NCI-H748 (cell line): ENCODE data around the gene TBC1D13.
"Not testable (repeated sequence)": the region's sequence is repeated elsewhere in the genome, so short reads cannot be mapped to it uniquely, and the experiment has no call there.

Experiments used
- DNase-seq: peaks from one replicate; lab custom pipeline; 2025; ENCODE audit not compliant: unreplicated experiment; lab: John Stamatoyannopoulos, UW

Gene TBC1D13

GRCh38 chr9:128782669-128783068, 4.4 kb upstream of the TBC1D13 start:
- DNase-seq = no peak

- no peak for DNase-seq
These were observed 1.6 kb upstream of the TBC1D13 start for GRCh38 chr9:128785427-128785826.

DNA sequence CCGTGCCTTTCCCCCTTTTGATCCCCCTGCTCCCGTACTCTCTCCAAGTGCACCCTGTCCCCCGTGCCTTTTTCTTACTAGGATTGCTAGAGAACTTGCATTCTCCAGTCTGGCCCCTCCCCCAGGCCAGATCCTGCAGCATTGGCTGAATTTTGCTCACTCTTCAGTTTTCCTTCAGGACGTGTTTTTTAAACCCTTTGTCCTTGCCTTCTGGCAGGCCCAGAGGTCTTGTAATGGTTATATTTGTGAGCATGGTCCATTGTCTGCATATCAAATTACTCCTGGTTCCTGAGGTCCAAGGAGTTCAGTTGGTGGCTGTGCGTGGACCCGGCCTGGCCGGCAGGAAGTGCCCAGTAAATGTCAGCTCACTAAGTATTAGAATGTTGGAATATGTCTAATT, 606 bp downstream of the TBC1D13 start:
- DNase-seq = peak; percentile 34

GRCh38 chr9:128788445-128788844, 1.4 kb downstream of the TBC1D13 start:
- no peak for DNase-seq

DNA sequence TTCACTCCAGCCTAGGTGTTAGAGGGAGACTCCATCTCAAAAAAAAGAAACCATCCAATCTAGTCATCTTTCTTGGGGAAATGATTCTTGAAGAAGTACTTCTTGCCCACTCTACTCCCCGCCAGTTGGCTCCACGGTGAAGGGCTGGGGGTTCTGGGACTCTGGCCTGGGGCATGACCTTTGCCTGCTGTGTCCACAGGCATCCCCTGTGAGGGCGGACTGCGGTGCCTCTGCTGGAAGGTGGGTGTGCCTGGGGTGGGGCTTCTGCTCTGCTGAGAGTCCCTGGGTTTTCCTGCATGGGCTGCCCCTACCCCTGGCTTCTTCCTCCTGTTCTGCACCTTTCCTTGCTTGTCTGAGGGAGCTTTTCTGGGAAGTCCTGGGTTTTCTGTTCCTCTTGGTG, 3.5 kb downstream of the TBC1D13 start:
- DNase-seq = no peak

GRCh38 chr9:128792134-128792533, 5.1 kb downstream of the TBC1D13 start:
- no peak for DNase-seq

DNA sequence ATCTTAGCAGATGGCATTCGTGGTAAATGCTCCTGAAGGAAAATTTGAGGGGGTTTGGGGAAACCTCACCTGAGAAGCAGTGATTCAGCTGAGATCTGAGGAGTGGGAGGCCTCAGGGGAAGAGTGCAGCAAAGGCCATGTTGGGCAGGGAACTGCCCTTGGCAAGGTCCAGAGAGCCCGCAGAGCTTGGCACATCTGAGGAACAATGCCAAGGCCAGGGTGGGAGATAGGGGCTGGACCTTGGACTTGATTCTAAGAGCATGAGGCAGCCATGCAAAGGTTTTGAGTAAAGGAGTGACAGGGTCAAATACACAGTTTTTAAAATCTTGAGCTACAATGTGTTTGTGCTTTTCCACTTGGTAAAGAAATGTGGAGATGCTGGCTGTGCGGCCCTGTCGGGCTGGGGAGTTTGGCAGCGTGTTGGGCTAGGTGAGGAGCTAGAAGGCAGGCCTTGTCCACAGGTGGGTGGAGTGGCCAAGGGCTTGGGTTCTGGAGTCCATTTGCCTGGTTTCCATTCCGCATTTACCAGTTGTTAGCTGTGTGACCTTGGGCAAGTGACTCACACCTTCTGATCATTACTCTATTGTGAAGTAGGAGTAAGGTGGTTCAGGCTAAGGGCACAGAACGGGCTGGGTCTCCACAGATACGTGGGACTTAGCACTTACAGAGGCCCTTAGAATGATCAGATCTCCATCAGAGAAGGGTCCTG, 6.1 kb downstream of the TBC1D13 start:
- DNase-seq = no peak

DNA sequence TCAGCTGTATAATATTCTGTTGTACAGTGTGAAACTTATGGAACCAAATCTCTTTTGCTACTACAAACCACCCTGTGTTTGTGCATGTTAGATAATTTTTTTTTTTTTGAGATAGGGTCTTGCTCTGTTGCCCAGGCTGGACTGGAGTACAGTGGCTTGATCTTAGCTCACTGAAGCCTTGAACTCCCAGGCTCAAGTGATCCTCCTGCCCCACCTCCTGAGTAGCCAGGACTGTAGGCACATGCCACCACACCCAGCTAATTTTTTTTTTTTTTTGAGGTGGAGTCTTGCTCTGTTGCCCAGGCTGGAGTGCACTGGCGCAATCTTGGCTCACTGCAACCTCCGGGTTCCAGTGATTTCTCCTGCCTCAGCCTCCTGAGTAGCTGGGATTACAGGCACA, 7.9 kb downstream of the TBC1D13 start:
- not testable (repeated sequence) for DNase-seq

- DNase-seq = no peak
These were observed 11.8 kb downstream of the TBC1D13 start for GRCh38 chr9:128798896-128799295.

- DNase-seq = no peak
These were observed 13.0 kb downstream of the TBC1D13 start for GRCh38 chr9:128800061-128800460.

- DNase-seq = no peak
These were observed 15.4 kb downstream of the TBC1D13 start for GRCh38 chr9:128802482-128802881.

GRCh38 chr9:128805661-128806060, 18.6 kb downstream of the TBC1D13 start:
- DNase-seq = no peak

DNA sequence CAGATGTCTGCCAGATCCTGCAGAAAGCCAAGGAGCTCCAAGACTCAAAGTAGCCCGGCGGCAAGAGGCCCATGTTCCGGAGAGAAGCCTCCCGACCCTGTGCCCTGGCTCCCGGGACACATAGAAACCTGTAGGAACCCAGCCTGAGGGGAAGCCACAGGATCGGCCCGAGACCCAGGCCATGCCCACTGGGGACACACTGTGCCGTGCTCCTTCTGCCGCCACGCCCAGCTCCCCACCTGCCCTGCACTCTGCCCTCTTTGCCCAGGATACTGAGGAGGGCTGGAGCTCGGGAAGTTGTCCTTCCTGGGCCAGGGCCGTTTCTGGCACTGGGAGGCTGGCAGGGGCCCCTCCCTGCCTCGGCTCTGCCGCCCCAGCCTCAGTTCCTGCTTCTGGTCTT, 20.8 kb downstream of the TBC1D13 start:
- no peak for DNase-seq

GRCh38 chr9:128808543-128808942, 21.5 kb downstream of the TBC1D13 start:
- no peak for DNase-seq

- DNase-seq = no peak
These were observed 22.1 kb downstream of the TBC1D13 start for GRCh38 chr9:128809036-128809599.

DNA sequence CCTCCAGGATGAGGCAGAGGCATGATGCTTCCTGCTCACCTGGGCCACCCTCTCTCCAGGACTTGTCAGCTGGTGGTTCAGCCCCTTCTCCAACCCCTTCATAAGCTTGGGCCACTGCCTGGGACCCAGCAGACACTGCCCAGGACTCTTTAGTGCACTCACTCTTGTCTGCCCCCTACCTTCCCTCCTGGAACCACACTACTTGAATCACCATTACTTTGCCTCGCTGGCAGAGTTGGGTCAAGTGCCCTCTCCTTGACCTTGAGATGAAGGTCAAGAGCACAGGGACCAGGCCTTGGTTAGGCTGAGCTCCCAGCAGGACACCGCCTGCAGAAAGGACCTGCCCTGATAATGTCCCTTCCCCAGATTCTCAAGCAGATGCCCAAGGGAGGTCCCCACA, 22.8 kb downstream of the TBC1D13 start:
- DNase-seq = no peak

DNA sequence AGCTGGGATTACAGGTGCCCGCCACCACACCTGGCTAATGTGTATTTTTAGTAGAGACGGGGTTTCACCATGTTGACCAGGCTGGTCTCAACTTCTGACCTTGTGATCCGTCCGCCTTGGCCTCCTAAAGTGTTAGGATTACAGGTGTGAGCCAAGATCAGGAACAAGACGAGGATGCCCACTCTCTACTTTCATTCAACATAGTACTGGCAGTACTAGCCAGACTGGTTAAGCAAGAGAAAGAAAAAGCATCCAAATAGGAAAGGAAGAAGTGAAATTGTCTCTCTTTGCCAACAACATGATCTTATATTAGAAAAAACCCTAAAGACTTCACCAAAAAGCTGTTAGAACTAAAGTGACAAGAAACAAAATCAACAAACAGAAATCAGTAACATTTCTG, 23.8 kb downstream of the TBC1D13 start:
- no peak for DNase-seq

DNA sequence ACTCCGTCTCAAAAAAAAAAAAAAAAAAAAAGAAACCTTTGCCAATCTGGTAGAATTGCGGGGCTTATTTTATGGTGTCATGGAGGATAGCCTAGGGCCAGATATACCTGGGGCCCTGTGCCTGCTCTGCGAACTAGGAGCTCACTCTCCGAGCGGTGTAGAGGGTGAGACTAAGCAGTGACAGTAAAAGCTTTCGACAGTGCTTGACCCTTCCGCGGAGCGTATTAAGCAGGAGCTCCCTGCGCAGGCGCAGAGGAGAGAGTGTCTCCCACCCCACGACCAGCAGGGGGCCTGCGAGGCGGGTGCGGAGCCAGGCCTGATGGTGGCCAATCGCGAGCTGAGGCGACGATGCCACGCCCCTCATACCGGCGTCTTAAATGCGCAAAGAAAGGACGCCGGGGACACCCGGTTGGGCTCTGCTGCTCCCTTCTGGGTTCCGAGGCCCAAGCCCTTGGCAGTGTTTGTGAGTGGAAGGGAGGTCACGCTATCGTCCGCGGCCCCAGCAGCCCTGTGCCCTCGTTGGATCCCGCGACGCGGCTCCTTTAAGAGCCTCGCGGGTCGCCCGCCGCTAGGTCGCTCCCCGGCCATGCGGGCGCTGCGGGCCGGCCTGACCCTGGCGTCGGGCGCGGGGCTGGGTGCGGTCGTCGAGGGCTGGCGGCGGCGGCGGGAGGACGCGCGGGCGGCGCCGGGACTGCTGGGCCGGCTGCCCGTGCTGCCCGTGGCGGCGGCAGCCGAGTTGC, 31.2 kb downstream of the TBC1D13 start, which contains the start of gene ENDOG:
Gene ENDOG, plus strand, starts transcription at position 402 of the 740 bp plus-strand sequence. Its CDS starts 185 bp downstream, at position 587.
- peak; percentile 99 for DNase-seq

DNA sequence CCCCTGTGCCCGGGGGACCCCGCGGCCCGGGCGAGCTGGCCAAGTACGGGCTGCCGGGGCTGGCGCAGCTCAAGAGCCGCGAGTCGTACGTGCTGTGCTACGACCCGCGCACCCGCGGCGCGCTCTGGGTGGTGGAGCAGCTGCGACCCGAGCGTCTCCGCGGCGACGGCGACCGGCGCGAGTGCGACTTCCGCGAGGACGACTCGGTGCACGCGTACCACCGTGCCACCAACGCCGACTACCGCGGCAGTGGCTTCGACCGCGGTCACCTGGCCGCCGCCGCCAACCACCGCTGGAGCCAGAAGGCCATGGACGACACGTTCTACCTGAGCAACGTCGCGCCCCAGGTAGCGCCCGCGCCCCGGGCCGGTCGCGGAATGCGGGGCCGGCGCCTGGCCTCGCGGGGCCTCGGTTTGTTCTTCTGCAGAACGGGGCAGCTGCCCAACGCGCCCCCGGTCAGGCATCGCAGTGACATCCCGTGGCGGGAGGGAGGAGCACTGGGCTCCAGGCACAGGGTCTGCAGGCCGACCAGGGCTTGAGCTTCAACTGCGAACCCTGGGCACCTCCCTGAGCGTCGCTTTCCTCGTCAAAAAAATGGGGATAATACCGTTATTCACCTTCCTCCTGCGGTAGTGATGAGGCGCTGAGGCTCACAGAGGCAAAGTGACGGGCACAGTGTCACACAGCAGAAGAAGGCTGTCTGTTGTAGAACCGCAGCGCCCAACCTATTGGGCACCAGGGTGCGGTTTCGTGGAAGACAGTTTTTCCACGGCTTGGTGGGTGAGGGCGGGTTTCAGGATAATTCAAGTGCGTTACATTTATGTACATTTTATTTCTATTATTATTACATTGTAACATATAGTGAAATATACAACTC, 32.0 kb downstream of the TBC1D13 start:
- DNase-seq = peak; percentile 63

GRCh38 chr9:128819716-128820664, 32.9 kb downstream of the TBC1D13 start:
- peak; percentile 78 for DNase-seq
